HG03442 (cell line): Measurements from ENCODE around the gene VWA3B.
"Not testable (repeated sequence)": the region's sequence is repeated elsewhere in the genome, so short reads cannot be mapped to it uniquely, and the experiment has no call there.

Experiments
- ATAC-seq: cut with Tn5 transposase; IDR thresholded peaks from one replicate; pipeline ENCODE4 v1.9.1; 2021; ENCODE audit warnings: mild to moderate bottlenecking, moderate library complexity; ENCODE audit not compliant: unreplicated experiment

The VWA3B gene

GRCh38 chr2:98087447-98088020 is 567 bp downstream of the VWA3B start:
- no peak for ATAC-seq

GRCh38 chr2:98088261-98088660 is 1.3 kb downstream of the VWA3B start:
- no peak for ATAC-seq

- no peak for ATAC-seq
Observed at GRCh38 chr2:98089941-98090340, 3.0 kb downstream of the VWA3B start.

DNA sequence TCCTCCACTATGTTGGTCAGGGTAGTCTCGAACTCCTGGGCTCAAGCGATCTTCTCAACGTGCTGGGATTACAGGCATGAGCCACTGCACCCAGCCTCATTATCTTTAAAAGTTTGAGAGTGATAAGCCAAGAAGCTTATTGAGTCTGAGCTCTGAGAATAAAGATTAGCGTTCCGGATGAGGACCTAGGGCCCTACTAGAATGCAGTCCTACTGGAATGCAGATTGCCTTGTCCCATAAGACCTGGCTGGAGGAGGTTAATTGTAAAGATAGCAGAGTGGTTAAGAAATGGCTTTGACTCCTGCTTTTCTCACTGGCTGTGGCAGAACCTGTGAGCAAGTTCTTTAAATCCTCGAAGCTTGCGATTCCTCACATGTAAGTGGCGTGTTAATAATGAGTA is 4.0 kb downstream of the VWA3B start:
- no peak for ATAC-seq

DNA sequence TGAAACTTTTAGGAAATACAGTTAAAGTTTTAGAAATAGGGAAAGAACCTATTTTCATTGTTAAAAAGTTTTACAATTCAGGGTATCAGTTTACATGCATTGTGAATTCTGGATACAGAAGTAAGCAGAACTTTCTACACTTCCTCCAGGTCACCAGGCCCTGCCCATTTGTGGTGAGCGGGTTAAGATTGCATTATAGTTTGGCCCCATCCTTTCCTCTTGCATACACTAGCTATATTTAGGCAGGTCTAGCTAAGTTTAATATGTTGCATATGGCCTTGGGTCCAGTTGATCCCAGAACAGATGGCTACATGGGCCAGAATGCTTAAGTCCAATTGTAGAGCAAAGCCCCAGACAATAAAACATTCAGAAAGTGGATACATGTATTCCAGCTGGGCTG is 4.8 kb downstream of the VWA3B start:
- no peak for ATAC-seq

- no peak for ATAC-seq
Observed at GRCh38 chr2:98093146-98093545, 6.2 kb downstream of the VWA3B start.

DNA sequence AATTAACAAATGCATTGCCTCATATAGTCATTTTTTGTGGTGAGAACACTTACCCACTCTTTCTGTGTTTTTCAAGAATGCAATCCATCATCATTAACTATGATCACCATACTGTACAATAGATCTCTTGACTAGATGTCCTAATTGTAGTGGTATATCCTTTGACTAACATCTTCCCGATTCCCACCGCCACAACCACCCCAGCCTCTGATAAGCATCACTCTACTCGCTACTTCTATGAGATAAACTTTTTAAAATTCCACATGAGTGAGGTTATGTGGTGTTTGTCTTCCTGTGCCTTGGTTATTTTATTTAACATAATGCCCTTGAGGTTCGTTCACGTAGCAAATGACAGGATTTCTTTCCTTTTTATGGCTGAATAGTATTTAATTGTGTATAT is 6.6 kb downstream of the VWA3B start:
- ATAC-seq: no peak

- ATAC-seq: no peak
Observed at GRCh38 chr2:98099939-98100743, 13.2 kb downstream of the VWA3B start.

DNA sequence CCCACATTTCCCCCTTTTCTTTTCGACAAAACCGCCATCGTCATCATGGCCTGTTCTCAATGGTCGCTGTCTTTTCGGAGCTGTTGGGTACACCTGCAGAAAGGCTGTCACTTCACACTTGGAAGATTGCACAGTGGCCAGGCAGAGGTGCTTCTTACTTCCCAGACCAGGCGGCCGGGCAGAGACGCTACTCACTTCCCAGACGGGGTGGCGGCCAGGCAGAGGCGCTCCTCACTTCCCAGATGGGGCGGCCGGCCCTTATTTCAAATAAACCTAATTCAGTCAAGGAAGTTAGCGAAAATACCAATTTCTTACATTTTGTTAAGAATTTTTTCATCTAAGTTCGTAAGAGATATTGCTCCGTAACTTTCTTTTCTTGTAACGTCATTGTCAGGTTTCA is 15.3 kb downstream of the VWA3B start:
- ATAC-seq: not testable (repeated sequence)

DNA sequence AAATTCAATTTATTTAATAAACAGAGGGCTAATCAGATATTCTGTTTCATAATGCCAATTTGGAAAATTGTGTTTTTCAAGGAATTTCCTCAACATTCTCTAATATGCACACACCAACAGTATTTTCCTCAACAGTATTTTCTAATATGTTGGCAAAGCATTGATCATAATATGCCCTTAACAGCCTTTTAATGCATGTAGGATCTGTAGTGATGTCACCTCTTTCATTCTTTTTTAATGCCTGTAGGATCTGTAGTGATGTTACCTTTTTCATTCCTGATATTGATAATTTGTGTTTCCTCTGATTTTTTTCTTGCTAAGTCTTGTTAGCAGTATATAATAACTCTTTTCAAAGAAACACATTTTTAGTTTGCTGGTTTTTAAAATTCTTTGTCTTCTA is 15.9 kb downstream of the VWA3B start:
- ATAC-seq: no peak

- no peak for ATAC-seq
Observed at GRCh38 chr2:98108110-98108509, 21.1 kb downstream of the VWA3B start.

DNA sequence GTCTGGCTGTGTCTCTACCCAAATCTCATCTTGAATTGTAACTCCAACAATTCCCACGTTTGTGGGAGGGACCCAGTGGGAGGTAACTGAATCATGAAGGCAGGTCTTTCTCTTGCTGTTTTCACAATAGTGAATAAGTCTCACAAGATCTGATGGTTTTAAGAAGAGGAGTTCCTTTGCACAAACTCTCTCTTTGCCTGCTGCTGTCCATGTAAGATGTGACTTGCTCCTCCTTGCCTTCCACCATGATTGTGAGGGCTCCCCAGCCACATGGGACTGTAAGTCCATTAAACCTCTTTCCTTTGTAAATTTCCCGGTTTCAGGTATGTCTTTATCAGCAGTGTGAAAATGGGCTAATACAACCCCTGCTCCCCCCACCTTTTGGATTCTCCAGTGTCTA is 23.8 kb downstream of the VWA3B start:
- ATAC-seq: no peak

- ATAC-seq: no peak
Observed at GRCh38 chr2:98114643-98115330, 27.8 kb downstream of the VWA3B start.

DNA sequence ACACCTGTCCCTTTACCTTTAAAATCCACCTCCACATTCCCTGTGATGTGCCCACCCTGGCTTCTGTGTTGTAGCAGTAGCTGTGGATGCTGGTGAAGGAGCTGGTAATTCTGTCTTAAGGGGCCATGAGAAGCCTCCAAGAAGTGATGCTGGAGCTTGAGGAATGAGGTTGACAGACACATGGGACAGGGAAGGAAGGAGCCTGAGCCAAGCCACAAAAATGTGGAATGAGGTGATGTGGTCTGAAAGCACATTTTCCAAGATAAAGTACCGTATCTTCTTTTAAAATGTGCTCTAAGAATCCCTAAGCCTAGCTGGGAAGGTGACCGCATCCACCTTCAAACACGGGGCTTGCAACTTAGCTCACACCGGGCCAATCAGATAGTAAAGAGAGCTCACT is 31.2 kb downstream of the VWA3B start:
- no peak for ATAC-seq

DNA sequence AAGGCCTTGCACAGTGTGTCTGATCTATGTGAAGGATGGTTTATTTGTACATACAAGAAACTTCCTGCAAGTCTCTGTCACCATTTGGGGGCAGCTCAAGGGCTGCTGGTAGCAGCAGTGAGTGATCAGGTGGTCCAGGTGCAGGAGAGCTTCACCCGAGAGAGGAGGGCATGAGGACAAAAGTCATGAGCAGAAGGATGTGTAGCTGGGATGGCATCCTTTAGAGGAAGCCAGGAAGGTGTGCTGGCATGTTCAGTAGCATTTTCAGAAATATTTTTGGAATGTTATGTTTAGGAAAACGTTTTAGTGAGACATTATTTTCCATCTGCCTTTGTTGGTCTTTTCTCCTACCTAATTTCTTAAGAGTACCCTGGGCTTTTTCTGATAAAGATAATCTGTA is 31.9 kb downstream of the VWA3B start:
- no peak for ATAC-seq

DNA sequence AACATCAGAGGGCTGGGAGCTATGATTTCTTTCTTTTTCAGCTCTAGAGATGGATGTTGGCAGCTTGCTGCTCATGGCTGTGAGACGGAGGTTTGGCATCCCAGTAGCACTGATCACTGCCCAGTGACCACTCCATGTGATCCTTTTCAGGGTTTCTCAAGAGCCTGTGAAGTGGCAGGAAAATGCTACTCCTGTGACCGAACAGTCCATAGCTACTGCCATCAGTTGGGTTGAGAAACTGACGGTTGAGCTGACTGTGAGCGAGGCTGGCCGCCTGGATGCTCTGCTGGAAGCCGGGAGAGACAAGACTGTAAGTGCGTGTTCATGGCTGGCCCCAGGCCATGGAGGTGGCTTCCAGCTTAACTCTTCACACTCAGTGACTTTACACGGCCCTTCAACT is 34.2 kb downstream of the VWA3B start:
- ATAC-seq: no peak

DNA sequence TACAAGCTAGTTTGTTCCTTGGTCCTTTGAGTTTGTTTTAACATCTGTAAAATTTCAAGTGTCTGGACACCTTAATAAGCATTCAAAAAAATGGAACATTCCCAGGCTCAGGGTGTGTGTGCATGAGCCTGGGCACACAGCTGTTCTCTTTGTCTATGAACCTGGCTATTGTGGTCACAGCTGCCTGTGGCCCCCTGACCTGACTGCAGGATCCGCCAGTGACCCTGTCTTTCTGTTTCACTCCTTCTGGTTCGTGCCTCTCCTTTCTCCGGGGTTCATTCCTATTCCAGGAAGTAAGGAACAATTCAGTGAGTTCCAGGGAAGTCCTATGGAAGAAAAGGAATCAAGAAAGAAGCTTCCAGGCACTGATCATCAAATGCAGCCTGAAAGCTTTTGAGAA is 35.6 kb downstream of the VWA3B start:
- no peak for ATAC-seq

DNA sequence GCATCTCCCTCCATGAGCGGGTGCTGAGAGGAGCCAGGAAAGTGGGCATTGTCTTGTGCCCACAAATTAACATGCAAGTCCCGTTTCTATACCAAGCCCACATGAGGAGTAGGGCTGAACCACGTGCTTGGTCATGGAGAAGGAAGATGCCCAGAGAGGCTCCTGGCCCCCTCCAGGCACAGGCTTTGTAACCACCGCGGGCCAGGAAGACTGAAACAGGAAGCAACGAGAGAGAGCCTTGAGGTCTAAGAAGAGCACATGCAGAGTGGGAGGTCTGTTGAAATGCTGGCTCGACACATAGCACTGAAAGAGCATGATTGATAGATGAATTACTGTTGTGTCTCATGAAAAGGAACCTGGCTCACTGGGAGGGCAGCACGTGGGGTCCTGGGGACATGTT is 36.3 kb downstream of the VWA3B start:
- no peak for ATAC-seq

DNA sequence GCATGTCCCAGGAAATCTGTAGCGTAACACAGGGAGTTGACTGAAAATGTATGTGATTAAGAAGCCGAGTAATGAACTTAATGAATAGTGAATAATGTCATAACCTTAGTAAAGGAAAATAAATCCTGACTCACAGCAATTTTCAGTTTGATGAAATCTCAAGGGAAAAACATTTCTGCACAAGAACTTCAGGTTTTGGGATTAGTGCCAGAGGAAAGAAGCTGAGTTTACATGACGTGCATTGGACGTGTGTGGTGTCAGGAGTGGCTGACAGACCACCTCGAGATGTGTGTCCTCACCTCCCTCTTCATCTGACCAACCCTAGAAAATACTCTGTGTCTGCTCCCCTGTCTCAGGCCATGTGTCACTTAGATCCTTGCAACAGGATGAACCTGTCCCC is 39.1 kb downstream of the VWA3B start:
- ATAC-seq: no peak

- ATAC-seq: no peak
Observed at GRCh38 chr2:98127229-98127989, 40.4 kb downstream of the VWA3B start.

- ATAC-seq: no peak
Observed at GRCh38 chr2:98128556-98129109, 41.7 kb downstream of the VWA3B start.
